Uterus (tissue), 2 donors: ENCODE data around the gene CHP1.

Experiments
- CTCF ChIP-seq, 4 experiments: fragments of 200-600 bp in 2 of 4; fragments of 450-650 bp in 2 of 4; sonication (generic) in 2 of 4; IDR thresholded peaks; one replicate each; pipeline ENCODE4 v1.5.1; 2016 to 2019; ENCODE audit warnings: antibody characterized with exemption in 4 of 4, mild to moderate bottlenecking in 2 of 4, moderate library complexity in 1 of 4
- POLR2A ChIP-seq, 2 donors: fragments of 450-650 bp; IDR thresholded peaks; one replicate each; pipeline ENCODE4 v1.6.1; 2016; ENCODE audit warnings: antibody characterized with exemption in 2 of 2, mild to moderate bottlenecking in 1 of 2, moderate library complexity in 1 of 2

- TF ChIP-seq CTCF (IDR thresholded peaks at IDR 0.05) (no peak), POLR2A (IDR thresholded peaks at IDR 0.05) (no peak)
These were observed 58.9 kb downstream of the CHP1 start for GRCh38 chr15:41289953-41290352.
